HEK293 (cell line): ENCODE results near the gene USP21.
A peak's percentile ranks its signal among the peaks of the same experiment; 100 is the strongest.

Experiments used
- HIC1 ChIP-seq: fragments of 450-650 bp; formaldehyde crosslinking; IDR thresholded peaks from 2 replicates; pipeline ENCODE4 v1.5.1; 2016; ENCODE audit warnings: missing biosample characterization, missing genetic modification characterization
- HOXC10 ChIP-seq: sonication (generic); formaldehyde crosslinking; IDR thresholded peaks from 2 replicates; pipeline ENCODE4 v1.8.1; 2023; ENCODE audit warnings: mild to moderate bottlenecking, missing genetic modification reagents
- KLF7 ChIP-seq: fragments of 450-650 bp; formaldehyde crosslinking; IDR thresholded peaks from 2 replicates; pipeline ENCODE4 v1.5.1; 2016; ENCODE audit warnings: missing biosample characterization, missing genetic modification characterization, borderline replicate concordance
- PRDM2 ChIP-seq: fragments of 450-650 bp; formaldehyde crosslinking; IDR thresholded peaks from 2 replicates; pipeline ENCODE4 v1.5.1; 2016; ENCODE audit warnings: missing biosample characterization, missing genetic modification characterization, borderline replicate concordance
- PRDM6 ChIP-seq: fragments of 450-650 bp; formaldehyde crosslinking; IDR thresholded peaks from 2 replicates; pipeline ENCODE4 v1.5.1; 2017; ENCODE audit warnings: missing biosample characterization, missing genetic modification characterization
- YY2 ChIP-seq: fragments of 450-650 bp; formaldehyde crosslinking; IDR thresholded peaks from 2 replicates; pipeline ENCODE4 v1.5.1; 2016; ENCODE audit warnings: missing biosample characterization, missing genetic modification characterization
- ZFP69B ChIP-seq: fragments of 450-650 bp; formaldehyde crosslinking; IDR thresholded peaks from 2 replicates; pipeline ENCODE4 v1.5.1; 2016; ENCODE audit warnings: missing biosample characterization, missing genetic modification characterization
- ZNF18 ChIP-seq: fragments of 450-650 bp; formaldehyde crosslinking; IDR thresholded peaks from 2 replicates; pipeline ENCODE4 v1.5.1; 2016; ENCODE audit warnings: missing biosample characterization, missing genetic modification characterization
- ZNF202 ChIP-seq: fragments of 450-650 bp; formaldehyde crosslinking; IDR thresholded peaks from 2 replicates; pipeline ENCODE4 v1.5.1; 2016; ENCODE audit warnings: missing biosample characterization, missing genetic modification characterization, borderline replicate concordance
- ZNF335 ChIP-seq: fragments of 450-650 bp; formaldehyde crosslinking; conservative IDR thresholded peaks from 2 replicates; pipeline ENCODE4 v1.5.1; 2016; ENCODE audit warnings: missing biosample characterization, missing genetic modification characterization
- ZNF391 ChIP-seq: fragments of 450-650 bp; formaldehyde crosslinking; IDR thresholded peaks from 2 replicates; pipeline ENCODE4 v1.5.1; 2016; ENCODE audit warnings: low read depth, missing biosample characterization, missing genetic modification characterization, borderline replicate concordance
- ZNF518A ChIP-seq: fragments of 450-650 bp; formaldehyde crosslinking; conservative IDR thresholded peaks from 2 replicates; pipeline ENCODE4 v1.5.1; 2016; ENCODE audit warnings: low read depth, missing biosample characterization, missing genetic modification characterization
- ZNF677 ChIP-seq: fragments of 450-650 bp; IDR thresholded peaks from 2 replicates; pipeline ENCODE4 v1.5.0; 2018; ENCODE audit warnings: missing biosample characterization, mild to moderate bottlenecking, missing genetic modification characterization, moderate library complexity
- ZNF768 ChIP-seq: fragments of 450-650 bp; formaldehyde crosslinking; IDR thresholded peaks from 2 replicates; pipeline ENCODE4 v1.5.1; 2018; ENCODE audit warnings: missing biosample characterization, mild to moderate bottlenecking, missing genetic modification characterization
- ZNF785 ChIP-seq: fragments of 450-650 bp; formaldehyde crosslinking; IDR thresholded peaks from 2 replicates; pipeline ENCODE4 v1.5.1; 2016; ENCODE audit warnings: missing biosample characterization, missing genetic modification characterization
- TF ChIP-seq, protein P1 (sequence below): fragments of 450-650 bp; formaldehyde crosslinking; IDR thresholded peaks from 2 replicates; pipeline ENCODE4 v1.5.1; 2017; ENCODE audit warnings: missing biosample characterization, missing genetic modification characterization
- TF ChIP-seq, protein P2 (sequence below): fragments of 450-650 bp; formaldehyde crosslinking; IDR thresholded peaks from 2 replicates; pipeline ENCODE4 v1.5.1; 2016; ENCODE audit warnings: missing biosample characterization, missing genetic modification characterization

USP21 gene

GRCh38 chr1:161132410-161133219, 26.7 kb upstream of the USP21 start, which contains the start of gene DEDD (continued):
- no peak for TF ChIP-seq PRDM2 (tag by site-specific recombination)
- peak; percentile 89 for TF ChIP-seq ZNF335 (tag by site-specific recombination)
- TF ChIP-seq ZNF391 (tag by site-specific recombination): no peak
- TF ChIP-seq ZNF202 (tag by site-specific recombination): no peak
- TF ChIP-seq HIC1 (tag by site-specific recombination): peak; percentile 20; the same call in 1 of the 2 replicates
- no peak for TF ChIP-seq ZNF677 (tag by site-specific recombination)
- TF ChIP-seq ZNF768: no peak; the same call in 1 of the 2 replicates
- TF ChIP-seq PRDM6 (tag by site-specific recombination): no peak
- no peak for TF ChIP-seq ZFP69B (tag by site-specific recombination)
- no peak for TF ChIP-seq KLF7
- peak; percentile 57; the same call in 1 of the 2 replicates for TF ChIP-seq ZNF518A (tag by site-specific recombination)
- peak; percentile 97 for TF ChIP-seq YY2 (tag by site-specific recombination)
- TF ChIP-seq ZNF785 (tag by site-specific recombination): no peak
- TF ChIP-seq, protein P1, sequence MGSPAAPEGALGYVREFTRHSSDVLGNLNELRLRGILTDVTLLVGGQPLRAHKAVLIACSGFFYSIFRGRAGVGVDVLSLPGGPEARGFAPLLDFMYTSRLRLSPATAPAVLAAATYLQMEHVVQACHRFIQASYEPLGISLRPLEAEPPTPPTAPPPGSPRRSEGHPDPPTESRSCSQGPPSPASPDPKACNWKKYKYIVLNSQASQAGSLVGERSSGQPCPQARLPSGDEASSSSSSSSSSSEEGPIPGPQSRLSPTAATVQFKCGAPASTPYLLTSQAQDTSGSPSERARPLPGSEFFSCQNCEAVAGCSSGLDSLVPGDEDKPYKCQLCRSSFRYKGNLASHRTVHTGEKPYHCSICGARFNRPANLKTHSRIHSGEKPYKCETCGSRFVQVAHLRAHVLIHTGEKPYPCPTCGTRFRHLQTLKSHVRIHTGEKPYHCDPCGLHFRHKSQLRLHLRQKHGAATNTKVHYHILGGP (tag by site-specific recombination): no peak
- no peak for TF ChIP-seq HOXC10
- TF ChIP-seq ZNF18 (tag by site-specific recombination): no peak
- TF ChIP-seq, protein P2, sequence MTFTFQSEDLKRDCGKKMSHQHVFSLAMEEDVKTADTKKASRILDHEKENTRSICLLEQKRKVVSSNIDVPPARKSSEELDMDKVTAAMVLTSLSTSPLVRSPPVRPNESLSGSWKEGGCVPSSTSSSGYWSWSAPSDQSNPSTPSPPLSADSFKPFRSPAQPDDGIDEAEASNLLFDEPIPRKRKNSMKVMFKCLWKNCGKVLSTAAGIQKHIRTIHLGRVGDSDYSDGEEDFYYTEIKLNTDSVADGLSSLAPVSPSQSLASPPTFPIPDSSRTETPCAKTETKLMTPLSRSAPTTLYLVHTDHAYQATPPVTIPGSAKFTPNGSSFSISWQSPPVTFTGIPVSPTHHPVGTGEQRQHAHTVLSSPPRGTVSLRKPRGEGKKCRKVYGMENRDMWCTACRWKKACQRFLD: no peak
